HepG2 (cell line): Measurements from ENCODE around the gene MYO18A. TPM values are rescaled to one million over a fixed set of nuclear protein-coding genes. Genes with fewer than 3 reads are reported as not detected.

Experiments used
- FOXK1 ChIP-seq: sonication (generic); formaldehyde crosslinking; IDR thresholded peaks from 2 replicates; pipeline ENCODE4 v1.4.0; 2020; ENCODE audit warnings: low read depth, missing genetic modification reagents, borderline replicate concordance
- JUN ChIP-seq: sonication (generic); formaldehyde crosslinking; IDR thresholded peaks from 2 replicates; pipeline ENCODE4 v1.4.0; 2020; ENCODE audit warnings: mild to moderate bottlenecking, missing genetic modification reagents
- PAF1 ChIP-seq: IDR thresholded peaks from 2 replicates; pipeline ENCODE4 v1.6.1; 2016; ENCODE audit warnings: missing genetic modification reagents, missing compliant biosample characterization
- RBM22 ChIP-seq: fragments of 200-400 bp; formaldehyde crosslinking; optimal IDR thresholded peaks from 2 replicates; pipeline ENCODE3; 2017; ENCODE audit warnings: mild to moderate bottlenecking, low read length, moderate library complexity
- ZNF569 ChIP-seq: sonication (generic); formaldehyde crosslinking; IDR thresholded peaks from 2 replicates; pipeline ENCODE4 v1.5.0; 2020; ENCODE audit warnings: mild to moderate bottlenecking, missing genetic modification reagents, moderate library complexity, borderline replicate concordance
- polyA plus RNA-seq, 8 experiments: library from polyadenylated mRNA; depleted of rRNA in 3 of 8; stranded (reverse) in 7 of 8; unstranded in 1 of 8; fragments of >200 nt; fragmentation: Illumina TruSeq in 4 of 8; extraction: Trizol in 4 of 8; gene quantifications; 2 replicates each; pipeline versions ENCODE4 v1.2.1 to v1.2.3, GENCODE V29; 2011 to 2016; ENCODE audit warnings: low read depth in 4 of 8, missing spikeins in 1 of 8, mixed read lengths in 1 of 8; ENCODE audit not compliant: insufficient read depth in 1 of 8
- total RNA-seq, 5 experiments: library from RNA; depleted of rRNA; stranded (reverse); fragments of >200 nt; fragmentation: Illumina TruSeq; extraction: Trizol; gene quantifications; 2 replicates each; pipeline ENCODE4 v1.2.3, GENCODE V29; 2016; ENCODE audit warnings: low read depth in 1 of 5
- TF ChIP-seq, protein P1 (sequence below): sonication (generic); formaldehyde crosslinking; IDR thresholded peaks from 2 replicates; pipeline ENCODE4 v1.4.0; 2020; ENCODE audit warnings: missing genetic modification reagents, borderline replicate concordance
- TF ChIP-seq, protein P2 (sequence below): sonication (generic); formaldehyde crosslinking; IDR thresholded peaks from 2 replicates; pipeline ENCODE4 v1.9.0; 2022; ENCODE audit warnings: missing genetic modification reagents, mild to moderate bottlenecking, borderline replicate concordance
- TF ChIP-seq, protein P3 (sequence below): sonication (generic); formaldehyde crosslinking; IDR thresholded peaks from 2 replicates; pipeline ENCODE4 v1.4.0; 2020; ENCODE audit warnings: missing genetic modification reagents, mild to moderate bottlenecking, borderline replicate concordance
- TF ChIP-seq, protein P4 (sequence below): sonication (generic); formaldehyde crosslinking; IDR thresholded peaks from 2 replicates; pipeline ENCODE4 v1.4.0; 2020; ENCODE audit warnings: mild to moderate bottlenecking, missing genetic modification reagents

Gene MYO18A
- total and polyA plus RNA-seq, 2 of the 13 experiments (the other 11 are each of a cell fraction or from before 2014, with no cell fraction given), result 16.8 to 24.8 TPM

DNA sequence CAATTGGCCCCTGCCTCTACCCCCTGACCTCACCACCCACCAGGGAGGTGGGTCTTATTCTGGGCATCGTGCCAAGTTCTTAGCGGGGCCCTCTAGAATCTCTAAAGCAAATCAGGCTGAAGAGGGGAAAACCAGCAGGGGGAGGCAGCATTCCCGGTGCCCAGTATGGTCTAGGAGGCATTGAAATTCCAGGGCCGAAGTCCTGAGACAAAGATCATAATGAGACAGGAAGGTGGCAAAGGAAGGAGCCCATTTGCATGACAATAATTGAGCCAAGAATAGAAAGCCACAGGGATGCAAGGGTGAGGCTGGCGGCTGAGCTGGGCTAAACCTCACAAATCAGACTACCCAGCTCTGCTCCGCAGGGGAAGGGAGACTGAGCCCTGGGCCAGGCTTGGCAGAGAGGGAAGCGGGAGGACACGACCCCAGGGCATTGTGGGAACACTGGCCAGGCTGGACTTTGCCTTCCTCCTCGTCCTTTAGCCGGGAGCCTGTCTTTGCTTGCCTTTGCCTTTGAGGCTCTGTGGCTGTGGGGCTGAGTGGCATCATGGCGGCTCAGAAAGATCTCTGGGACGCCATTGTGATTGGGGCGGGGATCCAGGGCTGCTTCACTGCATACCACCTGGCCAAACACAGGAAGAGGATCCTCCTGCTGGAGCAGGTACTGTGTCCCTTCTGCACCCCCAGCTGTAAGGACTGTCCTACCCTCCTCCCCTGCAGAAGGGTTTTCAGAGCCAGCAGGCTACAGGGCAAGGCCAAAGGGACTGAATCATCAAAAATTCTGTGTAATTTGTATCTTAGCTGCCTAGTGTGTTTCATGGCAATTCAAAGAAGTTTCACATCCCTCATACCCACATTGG, 137.3 kb downstream of the MYO18A start, which contains the start of gene PIPOX (continued):
- TF ChIP-seq, protein P1, sequence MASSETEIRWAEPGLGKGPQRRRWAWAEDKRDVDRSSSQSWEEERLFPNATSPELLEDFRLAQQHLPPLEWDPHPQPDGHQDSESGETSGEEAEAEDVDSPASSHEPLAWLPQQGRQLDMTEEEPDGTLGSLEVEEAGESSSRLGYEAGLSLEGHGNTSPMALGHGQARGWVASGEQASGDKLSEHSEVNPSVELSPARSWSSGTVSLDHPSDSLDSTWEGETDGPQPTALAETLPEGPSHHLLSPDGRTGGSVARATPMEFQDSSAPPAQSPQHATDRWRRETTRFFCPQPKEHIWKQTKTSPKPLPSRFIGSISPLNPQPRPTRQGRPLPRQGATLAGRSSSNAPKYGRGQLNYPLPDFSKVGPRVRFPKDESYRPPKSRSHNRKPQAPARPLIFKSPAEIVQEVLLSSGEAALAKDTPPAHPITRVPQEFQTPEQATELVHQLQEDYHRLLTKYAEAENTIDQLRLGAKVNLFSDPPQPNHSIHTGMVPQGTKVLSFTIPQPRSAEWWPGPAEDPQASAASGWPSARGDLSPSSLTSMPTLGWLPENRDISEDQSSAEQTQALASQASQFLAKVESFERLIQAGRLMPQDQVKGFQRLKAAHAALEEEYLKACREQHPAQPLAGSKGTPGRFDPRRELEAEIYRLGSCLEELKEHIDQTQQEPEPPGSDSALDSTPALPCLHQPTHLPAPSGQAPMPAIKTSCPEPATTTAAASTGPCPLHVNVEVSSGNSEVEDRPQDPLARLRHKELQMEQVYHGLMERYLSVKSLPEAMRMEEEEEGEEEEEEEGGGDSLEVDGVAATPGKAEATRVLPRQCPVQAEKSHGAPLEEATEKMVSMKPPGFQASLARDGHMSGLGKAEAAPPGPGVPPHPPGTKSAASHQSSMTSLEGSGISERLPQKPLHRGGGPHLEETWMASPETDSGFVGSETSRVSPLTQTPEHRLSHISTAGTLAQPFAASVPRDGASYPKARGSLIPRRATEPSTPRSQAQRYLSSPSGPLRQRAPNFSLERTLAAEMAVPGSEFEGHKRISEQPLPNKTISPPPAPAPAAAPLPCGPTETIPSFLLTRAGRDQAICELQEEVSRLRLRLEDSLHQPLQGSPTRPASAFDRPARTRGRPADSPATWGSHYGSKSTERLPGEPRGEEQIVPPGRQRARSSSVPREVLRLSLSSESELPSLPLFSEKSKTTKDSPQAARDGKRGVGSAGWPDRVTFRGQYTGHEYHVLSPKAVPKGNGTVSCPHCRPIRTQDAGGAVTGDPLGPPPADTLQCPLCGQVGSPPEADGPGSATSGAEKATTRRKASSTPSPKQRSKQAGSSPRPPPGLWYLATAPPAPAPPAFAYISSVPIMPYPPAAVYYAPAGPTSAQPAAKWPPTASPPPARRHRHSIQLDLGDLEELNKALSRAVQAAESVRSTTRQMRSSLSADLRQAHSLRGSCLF, result no peak
- TF ChIP-seq, protein P2, sequence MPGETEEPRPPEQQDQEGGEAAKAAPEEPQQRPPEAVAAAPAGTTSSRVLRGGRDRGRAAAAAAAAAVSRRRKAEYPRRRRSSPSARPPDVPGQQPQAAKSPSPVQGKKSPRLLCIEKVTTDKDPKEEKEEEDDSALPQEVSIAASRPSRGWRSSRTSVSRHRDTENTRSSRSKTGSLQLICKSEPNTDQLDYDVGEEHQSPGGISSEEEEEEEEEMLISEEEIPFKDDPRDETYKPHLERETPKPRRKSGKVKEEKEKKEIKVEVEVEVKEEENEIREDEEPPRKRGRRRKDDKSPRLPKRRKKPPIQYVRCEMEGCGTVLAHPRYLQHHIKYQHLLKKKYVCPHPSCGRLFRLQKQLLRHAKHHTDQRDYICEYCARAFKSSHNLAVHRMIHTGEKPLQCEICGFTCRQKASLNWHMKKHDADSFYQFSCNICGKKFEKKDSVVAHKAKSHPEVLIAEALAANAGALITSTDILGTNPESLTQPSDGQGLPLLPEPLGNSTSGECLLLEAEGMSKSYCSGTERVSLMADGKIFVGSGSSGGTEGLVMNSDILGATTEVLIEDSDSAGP (CRISPR knock-in tag), result peak; percentile 80
- no peak for TF ChIP-seq PAF1 (CRISPR knock-in tag)
- no peak for TF ChIP-seq RBM22
- peak; percentile 15; the same call in 1 of the 2 replicates for TF ChIP-seq FOXK1 (CRISPR knock-in tag)
- TF ChIP-seq ZNF569 (CRISPR knock-in tag), result no peak
- TF ChIP-seq JUN (CRISPR knock-in tag), result no peak
- TF ChIP-seq, protein P3, sequence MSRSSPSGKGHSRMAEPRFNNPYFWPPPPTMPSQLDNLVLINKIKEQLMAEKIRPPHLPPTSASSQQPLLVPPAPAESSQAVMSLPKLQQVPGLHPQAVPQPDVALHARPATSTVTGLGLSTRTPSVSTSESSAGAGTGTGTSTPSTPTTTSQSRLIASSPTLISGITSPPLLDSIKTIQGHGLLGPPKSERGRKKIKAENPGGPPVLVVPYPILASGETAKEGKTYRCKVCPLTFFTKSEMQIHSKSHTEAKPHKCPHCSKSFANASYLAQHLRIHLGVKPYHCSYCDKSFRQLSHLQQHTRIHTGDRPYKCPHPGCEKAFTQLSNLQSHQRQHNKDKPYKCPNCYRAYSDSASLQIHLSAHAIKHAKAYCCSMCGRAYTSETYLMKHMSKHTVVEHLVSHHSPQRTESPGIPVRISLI, result no peak
- TF ChIP-seq, protein P4, sequence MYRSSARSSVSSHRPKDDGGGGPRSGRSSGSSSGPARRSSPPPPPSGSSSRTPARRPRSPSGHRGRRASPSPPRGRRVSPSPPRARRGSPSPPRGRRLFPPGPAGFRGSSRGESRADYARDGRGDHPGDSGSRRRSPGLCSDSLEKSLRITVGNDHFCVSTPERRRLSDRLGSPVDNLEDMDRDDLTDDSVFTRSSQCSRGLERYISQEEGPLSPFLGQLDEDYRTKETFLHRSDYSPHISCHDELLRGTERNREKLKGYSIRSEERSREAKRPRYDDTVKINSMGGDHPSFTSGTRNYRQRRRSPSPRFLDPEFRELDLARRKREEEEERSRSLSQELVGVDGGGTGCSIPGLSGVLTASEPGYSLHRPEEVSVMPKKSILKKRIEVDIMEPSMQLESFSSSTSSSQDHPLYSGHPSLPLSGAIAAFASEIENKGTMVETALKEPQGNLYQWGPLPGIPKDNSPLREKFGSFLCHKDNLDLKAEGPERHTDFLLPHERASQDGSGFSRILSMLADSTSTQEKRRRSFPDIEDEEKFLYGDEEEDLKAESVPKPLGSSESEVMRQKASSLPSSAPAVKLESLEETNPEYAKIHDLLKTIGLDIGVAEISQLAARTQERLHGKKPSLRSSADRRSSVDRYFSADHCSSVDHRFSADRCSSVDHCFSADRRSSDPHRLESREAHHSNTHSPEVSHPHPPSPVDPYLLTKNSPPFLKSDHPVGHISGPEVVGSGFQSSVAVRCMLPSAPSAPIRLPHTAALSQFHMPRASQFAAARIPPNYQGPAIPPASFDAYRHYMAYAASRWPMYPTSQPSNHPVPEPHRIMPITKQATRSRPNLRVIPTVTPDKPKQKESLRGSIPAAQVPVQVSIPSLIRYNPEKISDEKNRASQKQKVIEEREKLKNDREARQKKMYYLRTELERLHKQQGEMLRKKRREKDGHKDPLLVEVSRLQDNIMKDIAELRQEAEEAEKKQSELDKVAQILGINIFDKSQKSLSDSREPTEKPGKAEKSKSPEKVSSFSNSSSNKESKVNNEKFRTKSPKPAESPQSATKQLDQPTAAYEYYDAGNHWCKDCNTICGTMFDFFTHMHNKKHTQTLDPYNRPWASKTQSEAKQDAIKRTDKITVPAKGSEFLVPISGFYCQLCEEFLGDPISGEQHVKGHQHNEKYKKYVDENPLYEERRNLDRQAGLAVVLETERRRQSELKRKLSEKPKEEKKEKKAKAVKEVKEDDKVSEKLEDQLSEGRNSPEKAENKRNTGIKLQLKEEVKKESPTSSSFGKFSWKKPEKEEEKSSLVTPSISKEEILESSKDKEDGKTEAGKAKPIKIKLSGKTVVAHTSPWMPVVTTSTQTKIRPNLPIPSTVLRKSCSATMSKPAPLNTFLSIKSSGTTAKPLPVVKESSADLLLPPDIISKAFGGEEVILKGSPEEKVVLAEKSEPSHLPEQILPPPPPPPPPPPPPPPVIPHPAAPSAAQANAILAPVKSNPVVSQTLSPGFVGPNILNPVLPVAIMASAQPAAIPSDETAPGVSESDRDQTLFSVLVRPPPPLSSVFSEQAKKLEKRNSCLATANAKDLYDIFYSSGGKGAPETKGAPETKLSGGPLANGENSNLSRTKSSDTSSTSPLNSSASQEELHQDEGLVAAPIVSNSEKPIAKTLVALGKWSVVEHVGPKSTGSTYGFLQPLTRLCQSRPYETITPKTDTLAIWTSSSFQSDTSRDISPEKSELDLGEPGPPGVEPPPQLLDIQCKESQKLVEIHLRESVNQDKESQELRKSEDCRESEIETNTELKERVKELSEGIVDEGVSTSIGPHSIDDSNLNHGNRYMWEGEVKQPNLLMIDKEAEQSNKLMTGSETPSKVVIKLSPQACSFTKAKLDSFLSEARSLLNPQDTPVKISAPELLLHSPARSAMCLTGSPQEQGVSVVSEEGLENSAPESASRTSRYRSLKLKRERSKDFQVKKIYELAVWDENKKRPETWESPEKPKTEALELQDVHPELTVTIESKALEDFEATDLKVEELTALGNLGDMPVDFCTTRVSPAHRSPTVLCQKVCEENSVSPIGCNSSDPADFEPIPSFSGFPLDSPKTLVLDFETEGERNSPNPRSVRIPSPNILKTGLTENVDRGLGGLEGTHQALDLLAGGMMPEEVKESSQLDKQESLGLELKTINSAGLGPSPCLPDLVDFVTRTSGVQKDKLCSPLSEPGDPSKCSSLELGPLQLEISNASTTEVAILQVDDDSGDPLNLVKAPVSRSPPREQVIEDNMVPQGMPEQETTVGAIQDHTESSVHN (CRISPR knock-in tag), result no peak
